Stimulated activated CD8-positive, alpha-beta memory T cell treated with anti-CD3 and anti-CD28 coated beads, Interleukin-2, amount 100 ng/mL, for 1 hour (primary cell): ENCODE measurements around the gene DDX54.
"Not testable (repeated sequence)": the region's sequence is repeated elsewhere in the genome, so short reads cannot be mapped to it uniquely, and the experiment has no call there.

ENCODE experiments used
- DNase-seq, 2 donors: peaks; one replicate each; pipeline ENCODE4 v3.0.0-alpha.2; 2020; ENCODE audit warnings: low read depth in 2 of 2

DDX54 gene

DNA sequence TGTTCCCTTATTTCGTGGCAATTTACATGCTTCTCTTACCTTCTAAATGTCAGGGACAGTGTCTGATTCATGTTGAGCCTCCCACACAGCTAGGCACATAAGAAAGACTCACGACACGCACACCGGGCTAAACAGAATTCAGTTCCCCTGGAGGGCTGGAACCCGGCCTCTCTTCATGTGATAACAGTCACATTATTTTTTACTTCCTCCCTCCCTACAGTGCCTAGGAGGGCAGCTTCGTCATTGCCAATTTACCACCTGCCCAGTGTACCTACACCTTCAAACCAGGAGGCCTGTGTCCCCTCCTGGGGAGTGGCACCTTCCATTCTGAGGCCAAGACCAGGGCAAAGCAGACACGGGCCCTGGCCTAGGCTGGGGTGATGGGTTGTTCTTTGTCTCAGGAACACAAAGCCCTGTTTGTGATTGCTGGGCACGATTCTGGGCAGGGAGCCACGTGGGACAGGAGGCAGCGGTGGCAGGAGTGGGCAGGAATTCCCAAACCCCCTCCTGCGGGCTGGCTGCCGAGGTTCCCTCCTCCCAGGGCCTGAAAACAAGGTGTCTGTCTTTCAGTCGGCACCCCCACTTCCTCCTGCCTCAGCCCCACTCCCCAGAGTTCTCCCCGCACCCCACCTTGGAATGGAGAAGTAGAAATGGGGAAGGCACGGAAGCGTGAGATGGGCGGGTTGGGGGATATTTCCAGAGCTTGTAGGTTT lies 42.9 kb downstream of the DDX54 start:
- DNase-seq = no peak

DNA sequence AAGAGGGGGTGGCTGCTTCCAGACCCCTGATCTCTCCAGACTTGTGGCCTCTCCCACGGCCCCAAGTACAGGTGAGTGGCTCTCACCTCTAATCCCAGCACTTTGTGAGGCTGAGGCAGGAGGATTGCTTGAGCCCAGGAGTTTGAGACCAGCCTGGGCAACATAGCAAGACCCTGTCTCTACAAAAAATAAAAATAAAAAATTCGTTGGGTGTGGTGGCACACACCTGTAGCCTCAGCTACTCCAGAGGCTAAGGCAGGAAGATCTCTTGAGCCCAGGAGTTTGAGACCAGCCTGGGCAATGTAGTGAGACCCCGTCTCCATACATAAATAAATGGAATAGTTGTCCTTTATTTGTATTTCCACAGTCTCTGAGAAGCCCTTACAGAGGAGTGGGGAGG lies 43.6 kb downstream of the DDX54 start:
- DNase-seq = not testable (repeated sequence)

DNA sequence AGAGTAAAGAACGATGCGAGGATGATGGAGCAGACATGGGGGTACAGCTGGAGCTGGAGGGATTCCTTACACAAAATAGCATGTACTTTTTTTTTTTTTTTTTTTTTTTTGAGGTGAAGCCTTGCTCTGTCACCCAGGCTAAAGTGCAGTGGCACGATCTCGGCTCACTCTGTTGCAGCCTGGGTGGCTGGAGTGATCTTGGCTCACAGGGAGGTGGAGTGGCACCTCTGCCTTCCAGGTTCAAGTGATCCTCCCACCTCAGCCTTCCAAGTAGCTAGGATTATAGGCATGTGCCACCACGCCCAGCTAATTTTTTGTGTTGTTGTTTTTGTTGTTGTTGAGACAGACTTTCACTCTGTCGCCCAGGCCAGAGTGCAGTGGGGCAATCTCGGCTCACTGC lies 44.6 kb downstream of the DDX54 start:
- no peak for DNase-seq

DNA sequence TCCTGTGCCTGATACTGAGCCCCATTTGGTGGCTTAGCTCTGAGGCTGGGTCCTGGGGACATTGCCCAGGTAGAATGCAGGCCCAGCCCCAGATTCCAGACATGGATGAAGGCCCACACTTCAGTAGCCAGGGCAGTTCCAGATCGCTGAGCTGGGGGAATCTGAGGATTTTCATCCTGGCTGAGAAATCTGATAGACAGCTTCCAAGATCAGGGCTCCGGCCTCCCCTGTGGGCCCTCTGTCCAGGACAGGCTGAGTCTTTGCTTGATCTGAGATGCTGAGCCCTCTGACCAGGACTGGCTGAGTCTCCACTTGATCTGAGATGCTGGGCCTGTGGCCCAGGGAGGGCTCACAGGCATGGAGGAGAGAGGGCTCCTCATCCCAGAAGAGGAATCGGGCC lies 46.5 kb downstream of the DDX54 start:
- no peak for DNase-seq

DNA sequence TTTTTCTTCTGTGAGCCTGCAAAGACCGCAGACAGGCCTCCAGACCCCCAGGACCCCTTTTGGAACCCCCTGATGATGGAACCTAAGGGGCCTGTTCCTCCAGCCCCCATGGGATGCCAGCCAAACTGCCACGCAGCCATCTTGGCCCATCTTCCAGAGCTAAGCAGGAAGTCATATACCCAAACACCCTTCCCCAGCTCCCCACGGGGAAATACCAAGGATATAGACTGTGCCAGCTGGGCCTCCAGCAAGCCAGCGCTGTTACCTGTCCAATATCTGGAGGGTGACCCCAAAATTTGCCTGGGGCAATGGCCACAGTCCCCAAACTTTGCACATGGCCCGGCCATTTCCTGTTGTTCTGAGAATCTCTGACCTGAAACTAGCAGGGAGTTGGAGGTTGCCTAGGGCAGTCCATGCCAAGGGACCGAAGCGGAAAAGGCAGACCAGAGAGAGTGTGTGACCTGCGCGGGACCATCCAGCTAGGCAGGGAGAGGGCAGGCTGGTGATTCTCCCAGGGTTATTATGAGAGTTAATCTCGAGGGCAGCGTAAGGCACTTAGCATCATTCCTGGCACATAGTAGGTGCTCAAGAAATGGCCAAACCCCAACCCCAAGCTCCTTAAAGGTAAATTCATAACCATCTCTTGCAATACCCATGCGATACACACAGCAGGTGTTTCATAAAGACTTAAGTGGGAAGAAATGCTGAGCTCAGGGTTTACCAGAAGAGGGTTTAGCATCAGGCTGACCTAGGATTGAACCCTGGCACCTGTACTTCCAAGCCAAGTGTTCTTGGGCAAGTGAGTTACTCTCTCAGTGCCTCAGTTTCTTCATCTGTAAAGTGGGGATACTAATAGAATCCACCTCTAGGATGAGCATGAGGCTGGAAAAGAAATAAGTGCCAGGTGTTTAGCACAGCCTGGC lies 47.2 kb downstream of the DDX54 start:
- no peak for DNase-seq

DNA sequence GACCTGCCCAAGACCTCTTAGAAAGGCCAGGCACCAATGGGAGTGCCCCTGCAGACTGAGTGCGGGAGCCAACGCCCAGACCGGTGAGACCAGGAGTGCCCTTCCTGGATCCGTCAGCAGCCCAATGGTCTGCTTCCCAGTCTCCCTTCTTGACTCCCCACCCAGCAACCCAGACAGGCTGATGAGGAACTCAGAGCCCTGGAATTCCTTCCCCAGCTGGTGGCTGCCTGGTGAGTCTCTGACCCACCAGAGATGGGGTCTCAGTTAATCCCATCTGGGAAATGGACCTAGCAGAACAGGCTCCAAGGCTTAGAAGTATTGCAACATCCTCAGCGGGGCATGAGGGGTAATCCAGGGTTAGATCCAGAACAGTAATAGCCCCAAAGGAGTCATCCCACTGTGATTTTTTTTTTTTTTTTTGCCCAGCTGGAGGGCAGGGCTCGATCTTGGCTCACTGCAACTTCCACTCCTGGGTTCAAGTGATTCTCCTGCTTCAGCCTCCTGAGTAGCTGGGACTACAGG lies 48.2 kb downstream of the DDX54 start:
- no peak for DNase-seq

DNA sequence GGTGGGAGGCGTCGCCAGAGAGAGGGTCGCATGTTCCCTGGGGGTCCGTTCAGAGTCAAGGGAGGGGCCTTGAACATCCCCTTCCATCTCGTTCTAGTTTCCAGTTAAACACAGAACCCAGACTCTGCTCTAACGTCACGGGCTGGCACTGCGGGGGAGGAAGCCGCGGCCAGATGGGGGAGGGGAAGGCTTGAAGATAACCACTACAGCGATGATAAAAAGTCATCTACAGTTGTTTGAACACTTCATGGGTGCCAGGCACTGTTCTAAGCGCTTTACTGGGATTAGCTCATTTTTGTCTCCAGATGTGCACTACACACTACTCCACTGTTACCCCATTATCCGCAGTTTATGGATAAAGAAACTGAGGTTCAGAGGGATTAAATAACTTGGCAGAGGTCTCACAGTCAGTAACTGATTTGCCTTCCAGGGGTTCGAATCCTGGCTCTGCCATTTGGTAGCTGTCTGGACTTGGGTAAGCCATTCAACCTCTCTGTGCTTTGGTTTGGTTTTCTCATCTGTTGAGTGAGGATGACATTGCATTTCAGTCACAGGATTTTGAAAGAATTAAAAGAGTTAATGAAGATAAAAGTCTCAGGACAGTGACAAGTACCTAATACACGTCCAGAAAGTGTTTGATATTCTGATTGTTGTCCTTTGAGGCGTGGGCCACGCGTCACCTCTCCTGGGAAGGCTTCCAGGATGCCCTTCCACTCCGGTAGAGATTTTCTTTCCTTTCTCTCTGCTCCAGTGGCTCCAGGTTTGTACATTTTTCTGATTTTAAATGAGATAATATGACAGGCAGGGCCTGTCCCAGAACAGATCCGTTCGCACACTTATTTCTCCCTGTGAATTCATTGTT lies 48.9 kb downstream of the DDX54 start:
- no peak for DNase-seq

DNA sequence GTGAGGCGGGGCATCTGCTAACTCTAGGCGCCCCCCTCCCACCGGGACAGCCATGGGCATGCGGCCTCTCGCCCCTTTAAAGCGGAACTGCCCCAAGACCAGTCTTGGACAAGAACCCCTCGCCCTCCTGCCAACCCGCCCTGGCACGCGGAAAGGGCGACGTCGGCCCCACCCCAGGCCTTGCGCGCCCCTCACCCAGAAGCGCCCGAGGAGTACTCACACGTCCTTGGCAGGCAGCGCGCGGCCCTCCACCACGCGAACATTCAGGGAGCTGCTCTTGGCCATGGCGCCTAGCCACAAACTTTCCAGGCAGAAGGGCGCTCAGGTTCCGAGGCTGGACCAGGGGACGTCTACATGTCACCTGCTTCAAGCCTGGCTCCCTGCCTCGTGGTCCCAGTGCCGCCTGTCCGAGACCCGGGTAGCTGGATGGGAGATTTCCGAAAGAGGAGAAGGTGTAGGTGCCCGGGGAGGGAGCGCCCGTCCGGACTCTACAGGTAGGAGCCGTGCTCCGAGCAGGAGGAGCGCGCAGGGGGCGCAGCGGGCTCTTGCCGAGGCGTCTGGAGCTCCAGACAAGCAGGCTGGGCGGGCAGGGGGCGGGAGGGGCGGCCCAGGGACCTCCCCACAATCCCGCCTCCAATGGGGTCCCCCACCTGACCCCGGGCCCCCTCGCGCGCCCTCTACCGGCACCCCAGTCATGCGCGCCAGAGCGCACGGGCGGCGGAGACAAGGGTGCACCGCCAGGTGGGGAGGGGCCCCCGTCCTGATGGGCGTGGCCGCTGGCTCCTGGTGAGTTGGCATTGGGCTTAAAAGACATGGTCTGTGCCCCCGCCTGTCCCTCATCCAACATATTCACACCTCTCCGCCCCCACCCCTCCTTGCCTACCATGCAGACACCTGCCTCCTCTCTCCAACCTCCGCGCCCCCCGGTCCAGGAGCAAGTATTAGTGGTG lies 49.8 kb downstream of the DDX54 start, which contains the start of gene RASAL1:
Gene RASAL1, minus strand, starts transcription at position 584 of the 950 bp plus-strand sequence. Its CDS starts 299 bp downstream, at position 285.
- DNase-seq = peak; percentile 33 to 46

DNA sequence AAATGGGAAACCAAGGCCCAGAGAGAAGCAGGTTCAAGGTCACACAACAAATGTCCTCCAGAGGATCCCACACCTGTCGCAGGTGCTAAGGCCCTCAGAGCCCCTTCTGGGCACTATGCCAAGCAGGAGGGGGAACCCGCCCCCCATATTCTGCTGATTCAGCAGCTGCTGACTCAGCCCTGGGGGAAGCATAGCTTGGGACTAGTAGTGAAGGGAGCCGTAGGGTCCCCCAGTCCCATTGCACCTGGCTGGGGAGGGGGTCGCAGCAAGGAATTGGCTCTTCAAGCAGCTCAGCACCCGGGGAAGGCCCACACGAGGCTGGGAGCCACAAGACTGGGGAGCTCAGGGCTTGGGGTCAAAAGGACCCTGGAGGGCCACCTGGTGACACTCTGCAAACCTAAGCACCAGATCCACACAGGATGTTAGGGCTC lies 50.7 kb downstream of the DDX54 start:
- DNase-seq = no peak

DNA sequence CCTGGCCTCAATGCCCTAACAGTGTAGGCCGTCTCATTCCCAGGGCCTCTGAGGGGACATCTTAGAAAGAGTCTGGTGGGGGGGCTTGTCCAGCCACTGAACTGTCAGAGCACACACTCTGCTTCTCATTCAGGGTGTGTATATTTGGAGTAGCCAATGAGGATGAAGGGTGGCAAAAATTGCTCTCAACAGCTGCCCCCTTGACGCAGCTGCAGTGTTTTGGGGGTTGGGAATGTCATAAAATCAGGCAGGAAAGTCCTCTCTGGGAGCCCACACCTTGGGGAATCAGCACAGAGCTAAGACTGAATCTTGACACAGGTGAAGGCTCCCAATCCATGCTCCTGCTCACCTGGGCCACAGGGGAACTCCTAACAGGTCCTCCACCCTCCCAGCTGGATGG lies 51.2 kb downstream of the DDX54 start:
- DNase-seq = no peak

DNA sequence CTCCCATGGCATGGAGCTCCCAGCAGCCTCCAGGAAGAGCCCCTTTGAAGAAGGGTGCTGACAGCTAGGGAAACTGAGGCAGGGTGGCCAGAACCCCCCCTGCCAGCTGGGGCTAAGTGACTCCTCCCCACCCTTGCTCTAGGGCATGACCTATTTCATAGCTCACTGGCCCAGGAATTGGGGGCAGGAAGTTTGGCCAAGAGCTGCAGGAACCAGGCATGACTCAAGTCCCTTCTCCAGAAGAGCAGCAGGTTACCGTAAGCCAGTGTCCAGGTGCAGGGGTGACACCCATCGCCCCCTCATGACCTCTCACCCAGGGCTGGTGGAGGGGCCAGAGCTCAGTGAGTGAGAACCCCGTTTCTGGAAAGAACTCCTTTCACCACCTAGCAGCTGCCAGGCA lies 51.6 kb downstream of the DDX54 start:
- DNase-seq = no peak

DNA sequence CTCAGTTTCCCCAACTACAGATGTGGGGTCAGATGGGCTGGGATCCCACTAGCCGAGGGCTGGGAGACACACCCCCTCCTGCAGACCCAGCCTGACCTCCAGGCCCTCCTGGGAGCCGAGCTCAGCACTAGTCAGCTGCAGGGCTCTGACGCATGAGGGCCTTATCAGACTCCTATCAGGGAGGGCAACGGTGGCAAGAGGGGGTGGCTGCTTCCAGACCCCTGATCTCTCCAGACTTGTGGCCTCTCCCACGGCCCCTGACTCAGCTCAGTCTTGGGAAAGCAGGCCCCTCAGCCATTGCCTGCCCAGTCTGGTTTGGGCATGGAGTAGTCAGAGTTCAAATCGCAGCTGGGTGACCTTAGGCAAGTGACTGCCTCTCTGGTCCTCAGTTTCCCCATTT lies 52.2 kb downstream of the DDX54 start:
- DNase-seq = no peak

DNA sequence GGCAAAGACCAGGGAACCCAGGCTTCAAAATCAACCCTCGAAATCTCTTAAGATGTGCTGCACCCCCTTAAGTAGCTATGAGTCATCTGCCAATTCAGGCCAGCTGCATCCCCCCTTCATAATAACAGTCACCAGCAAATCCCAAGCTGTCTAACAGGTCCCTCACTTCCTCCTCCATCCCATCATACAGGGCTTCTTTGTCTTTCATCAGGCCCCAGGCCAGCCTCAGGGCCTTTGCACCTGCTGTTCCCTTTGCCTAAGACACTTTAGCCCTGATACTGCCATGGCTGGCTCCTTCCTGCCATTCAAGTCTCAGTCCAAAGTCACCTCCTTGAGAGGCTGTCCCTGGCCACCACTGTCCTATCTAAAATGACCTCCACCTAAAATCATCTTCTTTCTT lies 53.7 kb downstream of the DDX54 start:
- no peak for DNase-seq

DNA sequence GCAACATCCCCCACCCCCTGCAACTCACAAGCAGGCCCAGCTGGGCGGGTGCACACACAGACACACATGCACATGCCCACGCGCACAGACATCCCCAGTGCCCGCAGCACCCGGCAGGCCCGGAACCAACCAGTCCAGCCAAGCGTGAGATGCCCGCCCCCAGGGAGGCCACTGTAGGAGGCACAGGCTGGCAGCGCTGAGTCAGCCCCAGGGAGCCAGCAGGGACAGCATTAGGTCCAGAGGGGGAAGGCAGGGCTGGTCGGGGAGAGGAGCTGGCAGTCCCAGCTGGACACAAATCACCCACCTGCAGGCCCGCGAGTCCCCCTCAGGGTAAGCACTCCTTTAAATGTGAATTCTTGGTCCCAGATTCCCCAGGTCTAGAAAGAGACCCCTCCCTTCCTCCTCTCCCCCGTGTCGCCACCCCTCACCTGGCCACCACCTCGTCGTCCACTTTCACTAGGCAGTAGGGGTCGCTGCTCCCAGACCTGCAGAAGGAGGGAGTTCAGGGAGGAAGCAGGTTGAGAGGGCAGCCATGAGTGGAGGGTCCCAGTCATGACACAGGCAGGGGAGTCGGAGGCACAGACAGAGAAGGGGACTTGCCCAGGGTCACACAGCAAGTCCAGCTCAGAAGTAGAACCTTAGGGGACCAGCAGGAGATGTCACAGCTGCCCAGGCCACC lies 54.7 kb downstream of the DDX54 start:
- no peak for DNase-seq

DNA sequence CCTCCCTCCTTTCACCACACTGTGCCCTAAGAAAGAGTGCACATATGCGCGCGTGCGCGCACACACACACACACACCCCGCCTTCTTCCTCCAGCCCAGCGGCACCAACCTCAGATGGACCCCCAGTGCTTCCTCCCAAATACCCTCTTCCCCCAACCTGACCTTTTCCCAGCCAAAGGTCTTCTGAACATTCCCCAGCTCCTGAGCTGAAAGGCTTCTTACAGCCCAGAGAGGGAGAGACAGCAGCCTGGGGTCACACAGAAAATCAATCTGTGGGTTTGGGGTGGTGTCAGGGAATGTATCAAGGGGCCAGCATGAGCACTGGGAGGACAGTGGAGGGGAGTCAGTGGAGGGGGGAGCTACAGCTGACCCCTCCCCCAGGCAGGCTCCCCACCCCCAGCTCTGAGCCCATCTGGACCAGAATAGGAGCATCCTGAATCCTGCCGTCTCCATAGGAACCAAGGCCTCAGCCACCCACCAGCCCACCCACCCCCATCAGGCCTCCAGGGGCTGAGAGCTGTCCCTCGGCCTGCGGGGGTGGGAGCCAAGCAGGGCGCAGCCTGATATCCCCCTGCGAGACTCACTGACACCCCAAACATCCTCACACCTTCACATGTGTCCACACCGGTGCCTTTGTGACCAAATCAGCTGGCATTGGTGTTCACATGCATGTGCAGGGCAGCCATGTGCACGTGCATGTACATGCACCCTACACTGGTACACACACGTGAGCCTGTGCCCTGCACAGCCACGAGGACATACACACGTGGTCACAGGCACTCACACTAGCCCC lies 55.4 kb downstream of the DDX54 start:
- no peak for DNase-seq

DNA sequence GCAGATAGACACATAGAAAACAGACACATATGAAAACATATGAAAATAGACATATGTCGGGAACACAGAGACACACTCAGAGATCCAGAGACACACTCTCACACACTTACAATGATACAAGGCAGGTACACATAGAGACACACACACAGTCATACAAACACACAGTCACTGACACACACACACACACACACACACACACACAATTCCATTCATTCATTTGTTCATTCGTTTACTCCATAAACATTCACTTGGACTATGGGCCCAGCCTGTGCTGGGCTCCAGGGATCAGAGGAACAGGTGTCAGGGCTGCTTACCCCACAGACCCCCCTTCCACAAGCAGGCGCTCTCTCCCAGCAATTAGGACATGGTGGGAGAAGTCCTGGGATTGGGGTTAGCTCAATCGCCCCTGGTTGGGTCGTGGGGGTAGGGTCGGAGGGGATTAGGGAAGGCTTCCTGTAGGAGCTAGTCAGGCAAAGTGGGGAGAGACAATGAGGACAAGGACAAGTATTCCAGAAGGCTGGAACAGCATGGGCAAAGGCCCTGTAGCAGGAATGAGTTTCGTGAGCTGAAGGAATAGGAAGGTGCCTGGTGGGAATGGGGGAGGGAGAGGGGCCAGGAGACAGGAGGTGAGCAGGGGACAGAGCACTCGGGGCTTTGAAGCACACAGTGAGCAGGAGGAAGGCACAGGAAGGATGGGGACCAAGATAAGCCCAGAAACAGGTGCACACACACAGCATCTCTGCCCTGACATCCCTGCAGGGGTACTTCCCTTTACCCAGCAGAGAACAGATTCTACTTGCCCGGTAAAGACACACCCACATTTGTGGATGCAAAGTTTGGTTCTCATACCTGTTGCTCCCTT lies 56.2 kb downstream of the DDX54 start:
- no peak for DNase-seq

DNA sequence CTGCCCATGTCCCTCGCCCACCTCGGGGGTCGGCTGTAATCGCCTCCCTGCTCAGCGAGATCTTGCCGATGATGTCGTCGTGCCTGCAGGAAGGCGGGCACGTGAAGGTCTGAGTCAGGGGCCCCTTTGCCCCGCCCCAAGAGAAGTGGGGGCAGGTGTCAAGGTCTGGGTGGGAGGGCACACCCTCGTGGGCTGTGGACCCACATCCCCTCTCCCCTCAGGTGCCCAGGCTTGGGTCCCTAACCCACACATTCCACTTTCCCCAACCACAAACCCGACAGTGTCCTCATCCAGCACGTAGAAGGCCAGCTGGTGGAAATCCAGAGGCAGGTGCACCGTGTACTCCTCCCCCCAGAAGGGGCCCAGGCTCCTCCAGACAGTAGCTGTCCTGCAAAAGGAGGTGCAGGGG lies 57.5 kb downstream of the DDX54 start:
- no peak for DNase-seq

DNA sequence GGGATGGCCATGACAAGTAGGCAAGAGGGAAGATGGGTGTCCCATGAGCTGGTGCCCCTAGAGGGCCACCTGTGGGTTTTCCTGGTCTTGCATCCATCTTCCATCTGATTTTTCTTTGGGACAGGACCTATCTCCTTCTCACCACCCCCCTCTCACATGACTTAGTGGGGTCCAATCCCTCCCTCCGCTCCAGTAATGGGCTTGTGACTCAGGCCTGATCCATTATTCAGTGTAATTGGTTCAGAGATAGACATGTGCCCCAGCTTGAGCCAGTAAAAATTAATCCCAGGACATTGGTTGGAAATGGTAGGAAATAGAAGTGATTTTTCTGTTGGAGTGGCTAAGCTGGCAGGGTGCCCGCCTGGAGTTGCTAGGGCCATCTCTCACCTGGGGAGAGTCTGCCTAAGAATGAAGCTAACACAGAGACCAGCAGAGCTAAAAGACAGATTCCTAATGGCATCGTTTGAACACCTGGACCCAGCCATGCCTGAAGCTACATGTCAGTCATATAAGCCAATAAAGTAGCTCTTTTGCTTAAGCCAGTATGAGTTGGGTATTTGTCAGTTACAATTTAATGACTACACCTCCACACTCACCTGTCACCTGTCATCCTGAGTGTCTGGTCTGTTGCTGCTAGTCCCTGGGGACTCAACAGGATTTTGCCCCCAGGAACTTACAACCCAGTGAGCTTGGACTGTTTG lies 64.5 kb downstream of the DDX54 start:
- DNase-seq = no peak
